GM19455 (cell line): ENCODE measurements around the gene TARS3.
"Not testable (repeated sequence)": the region's sequence is repeated elsewhere in the genome, so short reads cannot be mapped to it uniquely, and the experiment has no call there.

Experiments
- ATAC-seq: cut with Tn5 transposase; IDR thresholded peaks from one replicate; pipeline ENCODE4 v1.9.1; 2021; ENCODE audit not compliant: unreplicated experiment

Gene TARS3

GRCh38 chr15:101723874-101724674 lies at the start of gene TARS3:
TSS of gene TARS3 (minus strand) at chr15:101724473. CDS start at chr15:101724387, 86 bp downstream.
- ATAC-seq, result peak; percentile 86

- no peak for ATAC-seq
These were observed 49.3 kb upstream of the TARS3 start for GRCh38 chr15:101773496-101774100.

GRCh38 chr15:101772921-101773320 lies 48.6 kb upstream of the TARS3 start:
- ATAC-seq, result no peak

GRCh38 chr15:101767083-101767640 lies 42.9 kb upstream of the TARS3 start:
- not testable (repeated sequence) for ATAC-seq

GRCh38 chr15:101765772-101766456 lies 41.6 kb upstream of the TARS3 start:
- ATAC-seq, result no peak

GRCh38 chr15:101765340-101765671 lies 41.0 kb upstream of the TARS3 start:
- ATAC-seq, result not testable (repeated sequence)

- ATAC-seq, result not testable (repeated sequence)
These were observed 40.5 kb upstream of the TARS3 start for GRCh38 chr15:101764669-101765339.

- peak; percentile 37 for ATAC-seq
These were observed 22.4 kb upstream of the TARS3 start for GRCh38 chr15:101746716-101747082.

- ATAC-seq, result not testable (repeated sequence)
These were observed 10.6 kb upstream of the TARS3 start for GRCh38 chr15:101734837-101735236.

GRCh38 chr15:101733545-101733944 lies 9.3 kb upstream of the TARS3 start:
- ATAC-seq, result no peak

- no peak for ATAC-seq
These were observed 8.5 kb upstream of the TARS3 start for GRCh38 chr15:101732772-101733171.

GRCh38 chr15:101731746-101732145 lies 7.5 kb upstream of the TARS3 start:
- ATAC-seq, result no peak

GRCh38 chr15:101727186-101727585 lies 2.9 kb upstream of the TARS3 start:
- ATAC-seq, result no peak

- ATAC-seq, result no peak
These were observed 800 bp upstream of the TARS3 start for GRCh38 chr15:101725073-101725472.

- peak; percentile 1 for ATAC-seq
These were observed 367 bp upstream of the TARS3 start for GRCh38 chr15:101724675-101725005.

GRCh38 chr15:101723171-101723873 lies 951 bp downstream of the TARS3 start:
- peak; percentile 41 for ATAC-seq

- ATAC-seq, result no peak
These were observed 5.4 kb downstream of the TARS3 start for GRCh38 chr15:101718896-101719295.

- ATAC-seq, result no peak
These were observed 12.2 kb downstream of the TARS3 start for GRCh38 chr15:101712078-101712477.

- no peak for ATAC-seq
These were observed 13.5 kb downstream of the TARS3 start for GRCh38 chr15:101710806-101711205.

- ATAC-seq, result no peak
These were observed 14.8 kb downstream of the TARS3 start for GRCh38 chr15:101709466-101709865.

- no peak for ATAC-seq
These were observed 16.3 kb downstream of the TARS3 start for GRCh38 chr15:101707983-101708382.
